Measurements from ENCODE around the gene DCP1B.

The DCP1B gene

DNA sequence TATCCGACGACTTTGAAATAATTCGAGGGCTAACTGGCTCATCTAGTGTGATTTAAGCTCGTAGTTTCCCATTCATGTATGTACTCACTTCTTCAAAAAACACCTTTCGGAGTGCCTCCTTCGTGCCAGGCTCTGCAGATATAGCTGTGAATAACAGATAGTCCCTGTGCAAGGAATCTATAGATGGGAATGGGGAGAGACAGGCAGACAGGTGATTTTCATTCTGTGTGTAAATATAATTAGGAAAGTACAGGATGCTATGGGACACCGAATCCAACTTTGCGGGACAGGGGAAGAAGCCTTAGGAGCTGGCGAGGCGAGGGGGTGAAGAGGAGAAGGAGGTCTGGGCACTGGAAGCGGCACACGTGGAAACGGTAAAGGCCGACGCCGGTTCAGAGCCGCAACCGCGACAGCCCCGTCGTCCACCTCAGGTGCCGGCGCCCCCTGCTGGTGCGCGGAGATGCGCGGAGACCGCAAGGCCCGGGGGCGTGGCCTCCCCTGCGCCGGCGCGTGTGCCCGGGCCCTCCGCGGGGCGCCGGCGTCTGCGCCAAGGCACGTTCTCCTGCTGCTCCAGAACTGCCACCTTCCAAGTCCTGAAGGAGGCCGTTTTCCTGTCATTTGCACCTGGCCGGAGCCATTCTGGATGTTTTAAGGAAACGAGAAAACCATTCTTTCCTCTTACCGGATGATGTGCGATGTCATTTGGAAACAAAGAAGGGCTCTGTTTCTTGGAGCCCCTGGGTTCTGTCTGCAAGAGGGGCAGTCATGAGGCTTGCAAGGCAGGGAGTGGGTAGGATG lies 30.6 kb upstream of the DCP1B start:
- no peak for FAIRE-seq
- TF ChIP-seq POLR2A (IDR thresholded peaks at IDR 0.05; ENCODE audit: low read depth, low read length): no peak
- peak; percentile 81 for DNase-seq (ENCODE audit: insufficient read length, low spot score)

- no peak for FAIRE-seq
- no peak for TF ChIP-seq POLR2A (IDR thresholded peaks at IDR 0.05; ENCODE audit: low read depth, low read length)
- no peak for DNase-seq (ENCODE audit: insufficient read length, low spot score)
Measured at GRCh38 chr12:2032506-2032905, 28.2 kb upstream of the DCP1B start.

GRCh38 chr12:2029851-2030250 lies 25.6 kb upstream of the DCP1B start:
- FAIRE-seq (no peak), DNase-seq (ENCODE audit: insufficient read length, low spot score) (no peak)
- no peak for TF ChIP-seq POLR2A (IDR thresholded peaks at IDR 0.05; ENCODE audit: low read depth, low read length)

DNA sequence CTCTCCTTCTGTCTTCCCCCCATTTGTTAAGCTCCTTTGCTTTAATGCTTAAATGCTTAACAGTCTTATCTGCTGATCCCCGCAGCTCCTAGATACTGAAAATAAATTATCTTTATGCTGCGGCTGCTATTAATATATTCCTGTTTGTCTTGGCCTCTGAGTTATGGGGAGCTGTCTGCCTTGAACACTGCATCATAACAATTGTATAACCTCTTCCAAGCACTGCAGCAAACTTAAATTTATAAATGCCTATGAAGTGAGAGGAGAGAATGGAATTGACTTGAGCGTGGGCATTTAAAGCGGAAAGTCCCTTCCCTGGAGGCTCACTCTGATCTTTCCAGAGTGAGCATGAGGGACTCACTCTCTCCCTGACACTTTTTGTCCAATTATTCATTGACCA lies 23.1 kb upstream of the DCP1B start:
- no peak for TF ChIP-seq POLR2A (IDR thresholded peaks at IDR 0.05; ENCODE audit: low read depth, low read length)
- DNase-seq (ENCODE audit: insufficient read length, low spot score): no peak
- FAIRE-seq: no peak

DNA sequence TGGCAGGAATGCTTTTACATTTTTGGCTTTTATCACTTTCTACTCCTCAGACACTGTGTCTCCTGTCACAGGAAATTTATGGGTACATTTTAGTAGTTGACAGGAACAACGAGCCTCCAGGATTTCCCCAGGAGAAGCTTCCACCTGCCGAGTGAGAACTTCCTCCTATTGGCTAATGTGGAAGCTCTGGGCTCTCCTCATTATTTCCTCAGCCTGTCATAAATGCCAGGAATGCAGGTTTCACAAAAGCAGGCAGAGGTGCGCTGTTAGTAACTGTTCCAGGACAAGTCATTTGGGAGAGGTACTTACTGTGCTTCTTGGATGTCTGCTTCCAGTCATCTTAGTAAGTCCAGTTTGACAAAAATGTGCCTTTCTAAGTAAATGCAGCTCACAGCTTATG lies 19.1 kb upstream of the DCP1B start:
- no peak for TF ChIP-seq POLR2A (IDR thresholded peaks at IDR 0.05; ENCODE audit: low read depth, low read length)
- no peak for FAIRE-seq
- no peak for DNase-seq (ENCODE audit: insufficient read length, low spot score)

DNA sequence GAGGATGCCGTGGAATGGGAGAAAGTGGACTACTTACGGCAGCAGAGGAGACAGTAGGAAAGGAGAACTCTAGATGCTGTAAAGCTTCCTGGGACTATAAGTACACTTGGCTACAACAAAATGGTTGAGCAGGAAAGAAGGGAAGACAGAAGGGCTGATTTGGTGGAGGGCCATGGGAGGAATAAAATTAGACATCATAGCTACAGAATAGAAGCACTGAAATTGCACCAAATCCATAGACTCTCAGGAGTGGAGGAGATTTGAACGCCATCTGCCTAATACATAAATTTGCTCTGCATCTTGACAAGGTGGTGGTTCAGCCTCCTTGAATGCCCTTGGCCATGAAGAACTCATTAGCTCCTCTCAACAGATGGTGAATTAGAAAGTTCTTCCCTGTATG lies 16.3 kb upstream of the DCP1B start:
- DNase-seq (ENCODE audit: insufficient read length, low spot score) (no peak), FAIRE-seq (no peak)
- TF ChIP-seq POLR2A (IDR thresholded peaks at IDR 0.05; ENCODE audit: low read depth, low read length): no peak

- no peak for FAIRE-seq
- DNase-seq (ENCODE audit: insufficient read length, low spot score): no peak
- TF ChIP-seq POLR2A (IDR thresholded peaks at IDR 0.05; ENCODE audit: low read depth, low read length): no peak
Measured at GRCh38 chr12:2019126-2019525, 14.9 kb upstream of the DCP1B start.

- no peak for FAIRE-seq
- no peak for TF ChIP-seq POLR2A (IDR thresholded peaks at IDR 0.05; ENCODE audit: low read depth, low read length)
- DNase-seq (ENCODE audit: insufficient read length, low spot score): no peak
Measured at GRCh38 chr12:2018391-2018790, 14.1 kb upstream of the DCP1B start.

GRCh38 chr12:2017546-2018337 lies 13.5 kb upstream of the DCP1B start:
- TF ChIP-seq POLR2A (IDR thresholded peaks at IDR 0.05; ENCODE audit: low read depth, low read length): no peak
- DNase-seq (ENCODE audit: insufficient read length, low spot score): no peak

DNA sequence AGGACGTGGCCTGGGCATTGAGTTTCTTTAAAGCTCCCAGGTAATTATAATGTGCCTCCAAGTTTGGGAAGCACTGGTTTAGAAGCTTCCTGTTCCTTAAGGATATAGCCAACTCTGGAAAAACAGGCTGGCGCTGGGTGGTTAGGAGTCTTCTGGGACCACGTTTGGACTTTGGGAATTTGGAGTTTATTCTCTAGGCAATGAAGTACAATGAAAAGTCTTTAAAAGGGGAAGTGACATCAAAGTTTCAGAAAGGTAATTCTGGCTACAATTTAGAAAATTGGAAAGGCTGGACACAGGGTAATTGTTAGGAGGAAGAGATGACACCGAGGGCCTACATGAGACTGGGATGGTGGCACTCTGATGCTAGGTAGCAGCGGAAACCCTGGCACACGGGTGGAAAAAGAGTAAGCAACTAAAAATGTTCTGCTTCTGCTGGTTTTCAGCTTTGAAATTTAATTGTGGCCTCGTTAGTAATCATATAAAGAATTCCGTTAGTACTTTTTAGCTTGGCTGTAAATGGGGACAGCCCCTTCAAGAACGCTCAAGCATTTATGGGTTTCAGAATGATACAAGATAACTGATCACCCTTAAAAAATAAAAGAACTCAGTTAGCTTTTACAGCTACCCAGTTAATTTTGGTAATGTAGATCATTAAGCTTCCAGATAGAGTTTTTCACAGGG lies 12.7 kb upstream of the DCP1B start:
- TF ChIP-seq POLR2A (IDR thresholded peaks at IDR 0.05; ENCODE audit: low read depth, low read length): no peak
- FAIRE-seq: no peak
- no peak for DNase-seq (ENCODE audit: insufficient read length, low spot score)

More at GRCh38 chr12:2017546-2018337, 13.5 kb upstream of the DCP1B start:
- no peak for FAIRE-seq

DNA sequence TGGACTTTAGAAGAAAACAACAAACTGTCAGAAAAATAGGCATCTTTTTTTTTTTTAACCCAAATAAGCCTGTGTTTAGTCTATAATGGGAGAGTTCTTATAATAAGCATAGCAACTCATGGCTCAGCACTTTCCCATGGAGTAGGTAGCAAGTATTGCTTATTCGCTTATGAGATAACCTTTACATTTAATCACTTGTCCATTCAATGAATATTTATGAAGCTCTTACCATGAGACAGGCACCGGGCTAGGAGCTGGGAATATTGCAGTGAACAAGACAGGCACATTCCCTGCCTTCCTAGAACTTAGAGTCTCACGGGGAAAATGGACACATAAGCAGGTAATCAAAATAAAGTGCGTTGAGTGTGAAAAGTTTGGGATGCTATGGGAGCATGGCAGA lies 10.0 kb upstream of the DCP1B start:
- FAIRE-seq (no peak), DNase-seq (ENCODE audit: insufficient read length, low spot score) (no peak)
- TF ChIP-seq POLR2A (IDR thresholded peaks at IDR 0.05; ENCODE audit: low read depth, low read length): no peak

- TF ChIP-seq POLR2A (IDR thresholded peaks at IDR 0.05; ENCODE audit: low read depth, low read length): no peak
- DNase-seq (ENCODE audit: insufficient read length, low spot score) (no peak), FAIRE-seq (no peak)
Measured at GRCh38 chr12:2013527-2014223, 9.4 kb upstream of the DCP1B start.

DNA sequence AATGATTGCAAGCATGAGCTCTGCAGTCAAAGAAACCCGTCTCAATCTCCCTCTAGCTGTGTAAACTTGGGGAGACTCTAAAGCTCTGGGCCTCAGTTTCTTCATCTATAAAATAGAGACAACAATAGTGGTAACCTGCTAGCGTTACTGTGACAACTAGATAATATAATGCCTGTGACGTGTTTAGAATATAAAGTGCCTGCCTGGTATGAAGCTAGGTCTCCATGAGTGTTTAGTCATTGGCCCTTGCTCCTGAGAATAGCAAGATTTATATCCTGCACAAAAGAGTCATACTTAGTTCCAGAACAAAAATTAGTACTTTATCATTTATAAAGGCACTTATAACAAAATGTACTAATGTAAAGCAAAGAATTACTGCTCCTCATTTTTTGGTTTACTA lies 8.8 kb upstream of the DCP1B start:
- no peak for TF ChIP-seq POLR2A (IDR thresholded peaks at IDR 0.05; ENCODE audit: low read depth, low read length)
- no peak for FAIRE-seq

More for the DNA sequence above, 8.8 kb upstream of the DCP1B start:
- no peak for DNase-seq (ENCODE audit: insufficient read length, low spot score)

Measured in H54 (cell line).